Hypothalamus (tissue), 51 donors: ENCODE measurements around the gene CCDC88A.
A peak's percentile ranks its signal among the peaks of the same experiment; 100 is the strongest.

Source experiments
- DNase-seq, 51 donors: peaks; one replicate each; lab custom pipeline; 2025; lab: John Stamatoyannopoulos, UW

CCDC88A gene

DNA sequence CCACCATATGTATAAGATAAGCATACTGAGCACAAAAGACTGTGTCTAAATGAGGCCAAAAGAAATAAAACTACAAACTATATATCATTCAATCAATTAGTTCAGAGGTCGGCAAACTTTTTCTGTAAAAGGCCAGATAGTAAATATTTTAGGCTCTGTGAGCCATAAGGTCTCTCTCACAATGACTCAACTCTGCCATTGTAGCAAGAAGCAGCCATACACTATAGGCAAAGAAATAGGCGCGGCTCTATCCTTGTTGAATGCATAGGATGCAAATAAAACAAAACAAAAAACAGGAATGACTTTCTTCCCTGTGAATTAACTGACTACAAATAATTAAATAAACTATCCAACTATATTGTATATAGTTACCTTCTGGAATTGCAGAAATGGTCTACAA is 8.6 kb upstream of the CCDC88A start:
- DNase-seq: no peak

DNA sequence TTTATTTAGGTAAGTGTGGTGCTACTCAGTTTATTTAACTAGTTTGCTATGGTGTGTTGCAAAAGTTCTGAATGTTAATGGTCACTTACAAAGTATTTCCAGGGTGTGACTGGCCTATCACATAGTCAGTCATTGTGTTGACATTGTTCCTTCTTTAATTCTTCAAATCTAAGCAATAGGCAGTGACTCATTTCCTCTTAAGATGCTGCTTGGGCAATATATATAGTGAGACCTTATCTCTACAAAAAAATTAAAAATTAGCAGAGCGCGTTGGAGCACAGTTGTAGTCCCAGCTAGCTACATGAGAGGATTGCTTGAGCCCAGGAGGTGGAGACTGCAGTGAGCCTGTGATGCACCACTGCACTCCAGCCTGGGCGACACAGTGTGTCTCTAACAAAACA is 5.8 kb upstream of the CCDC88A start:
- DNase-seq: no peak

DNA sequence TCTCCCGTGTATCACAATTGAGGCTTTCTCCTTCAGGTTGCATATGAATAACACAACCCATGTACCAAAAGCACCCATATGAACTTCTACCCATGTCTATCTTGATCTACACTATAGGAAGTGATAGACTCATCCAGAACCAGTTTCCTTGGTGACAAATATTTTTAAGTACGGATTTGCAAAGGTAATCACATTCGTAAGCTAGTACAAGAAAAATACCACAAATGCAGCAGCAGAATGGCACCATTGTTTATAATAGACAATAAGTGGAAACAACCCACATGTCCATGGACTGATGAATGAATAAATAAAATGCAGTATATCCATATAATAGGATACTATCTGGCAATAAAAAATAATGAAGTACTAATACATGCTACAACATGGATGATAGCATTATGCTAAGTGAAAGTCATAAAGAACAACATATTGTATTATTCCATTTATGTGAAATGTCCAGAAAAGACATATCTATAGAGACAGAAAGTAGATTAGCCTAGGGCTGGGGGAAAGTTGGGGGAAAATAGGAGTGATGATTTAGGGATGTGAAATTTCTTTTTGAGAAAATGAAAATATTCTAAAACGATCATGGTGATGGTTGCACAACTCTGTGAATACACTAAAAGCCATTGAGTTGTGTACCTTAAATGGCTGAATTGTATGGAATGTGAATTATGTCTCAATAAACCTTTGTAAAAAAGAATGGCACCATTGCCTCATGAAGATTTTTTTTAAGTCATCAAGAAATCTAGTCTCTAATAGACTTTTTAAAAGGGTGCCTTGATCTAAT is 3.4 kb upstream of the CCDC88A start:
- no peak for DNase-seq

DNA sequence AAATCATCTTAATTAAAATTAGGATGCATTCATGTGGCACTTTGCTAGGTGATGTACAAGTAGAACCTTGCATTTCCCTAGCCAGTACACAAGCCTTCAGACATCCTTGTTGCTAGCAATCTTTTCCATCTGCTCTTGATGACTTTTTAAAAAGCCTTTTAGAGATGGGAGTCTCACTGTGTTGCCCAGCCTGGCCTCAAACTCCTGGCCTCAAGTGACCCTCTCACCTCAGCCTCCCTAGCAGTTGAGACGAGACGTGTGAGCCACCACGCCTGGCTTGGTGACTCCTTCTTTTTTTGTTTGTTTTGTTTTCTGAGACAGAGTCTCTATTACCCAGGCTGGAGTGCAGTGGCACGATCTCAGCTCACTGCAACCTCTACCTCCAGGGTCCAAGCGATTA is 1.7 kb upstream of the CCDC88A start:
- DNase-seq: no peak

DNA sequence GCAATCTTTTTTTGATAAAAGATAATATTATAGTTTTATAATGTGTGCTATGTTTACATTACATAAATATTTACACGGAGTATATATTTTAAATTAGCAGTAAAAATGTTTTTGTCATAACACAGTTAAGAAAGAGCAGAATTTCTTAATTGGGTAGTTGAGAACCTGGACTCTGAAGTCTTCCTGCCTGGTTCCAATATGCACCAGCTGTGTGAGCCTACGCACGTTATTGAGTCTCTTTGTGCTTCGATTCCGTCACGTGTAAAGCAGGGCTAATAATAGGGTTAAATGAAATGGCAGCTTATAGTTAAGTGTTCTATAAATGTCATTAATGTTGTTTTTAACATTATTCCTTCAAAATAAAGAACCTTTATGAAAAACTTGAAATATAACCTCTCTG is 1.2 kb upstream of the CCDC88A start:
- peak in 1 of 51 donors; percentile 17 for DNase-seq

DNA sequence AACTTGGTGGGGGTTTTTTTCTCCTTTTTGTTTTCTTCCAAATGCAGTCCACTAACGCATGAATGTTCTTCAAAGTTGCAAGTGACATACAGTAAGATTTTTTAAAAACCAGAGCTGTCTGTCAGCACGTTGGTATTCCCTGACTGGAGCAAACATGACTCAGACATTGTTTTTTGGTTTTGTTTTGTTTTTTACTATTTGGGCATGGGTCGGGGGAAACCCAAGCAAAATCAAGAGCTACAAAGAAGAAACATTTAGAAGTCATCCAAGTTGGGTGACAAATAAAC is 726 bp upstream of the CCDC88A start:
- DNase-seq: no peak

DNA sequence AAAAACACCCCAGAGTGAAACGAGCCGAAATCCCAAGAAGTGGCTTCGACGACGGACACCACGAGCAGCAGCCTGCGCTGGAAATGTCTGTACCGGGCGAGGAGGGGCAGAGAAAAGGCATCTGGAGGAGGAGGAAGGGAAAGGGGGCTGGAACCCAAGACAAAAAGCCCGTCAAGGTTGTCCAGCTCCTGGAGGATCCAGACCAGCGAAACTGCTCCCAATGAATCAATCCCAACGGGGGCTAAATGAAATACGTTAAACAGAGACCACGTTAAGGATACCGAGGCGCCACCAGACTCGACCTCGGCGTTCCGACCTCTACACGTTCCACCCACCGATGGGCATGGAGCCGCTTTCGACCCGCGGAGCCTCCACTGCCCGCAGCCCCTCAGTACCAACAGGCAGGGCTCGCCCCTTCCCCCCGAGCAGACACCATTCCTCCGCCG is 400 bp downstream of the CCDC88A start:
- peak in 19 of 51 donors; percentile 11 to 78 (median 54) for DNase-seq

DNA sequence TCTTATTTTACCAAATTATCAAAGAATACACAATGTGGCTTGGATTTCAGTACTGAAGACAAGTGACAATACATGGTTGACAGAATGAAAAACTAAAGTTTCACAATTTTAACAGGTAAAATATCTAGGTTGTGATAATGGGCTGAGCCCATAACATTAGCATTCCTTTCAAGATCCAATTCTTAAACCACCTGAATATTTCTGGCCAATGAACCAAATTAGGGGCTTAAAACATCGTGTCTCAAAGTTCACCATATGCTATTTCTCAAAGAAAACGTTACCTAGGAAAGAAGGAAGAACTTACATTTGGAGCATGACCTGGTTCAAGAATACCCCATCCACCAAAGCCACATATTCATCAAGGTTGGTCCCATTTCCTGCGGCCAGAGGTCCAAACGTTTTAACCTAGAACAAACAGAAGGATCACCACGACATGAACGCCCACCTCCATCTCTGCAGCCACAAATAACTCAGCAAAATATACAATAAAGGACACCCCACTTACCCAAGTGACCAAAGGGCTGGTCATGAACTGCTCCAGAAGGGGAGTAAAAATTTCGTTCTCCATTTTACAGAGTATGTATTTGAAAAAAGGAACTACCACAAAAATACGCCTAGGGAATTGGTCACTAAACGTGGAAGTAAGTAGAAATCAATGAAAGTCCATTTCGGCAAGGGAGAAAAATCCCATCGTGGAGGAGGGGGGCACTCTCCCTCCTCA is 984 bp downstream of the CCDC88A start:
- peak in 3 of 51 donors; percentile 32 to 76 (median 44) for DNase-seq

DNA sequence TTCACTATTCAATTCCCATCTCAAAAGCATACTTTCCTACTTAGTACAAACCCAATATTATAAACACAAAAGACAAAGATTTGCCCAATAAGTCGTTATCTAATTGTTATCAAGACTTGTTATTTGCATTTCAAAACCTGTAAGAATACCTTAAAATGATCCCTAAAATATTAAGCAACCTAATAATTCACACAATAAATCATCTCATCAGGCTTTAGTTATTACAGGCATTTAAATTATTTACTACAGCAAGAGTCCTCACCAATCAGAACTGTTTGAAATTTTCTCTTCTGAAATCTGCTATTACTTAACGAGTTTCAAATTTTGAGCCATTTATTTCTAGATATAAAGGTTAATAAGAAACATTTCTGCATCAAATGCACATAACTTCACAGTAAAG is 1.6 kb downstream of the CCDC88A start:
- no peak for DNase-seq

DNA sequence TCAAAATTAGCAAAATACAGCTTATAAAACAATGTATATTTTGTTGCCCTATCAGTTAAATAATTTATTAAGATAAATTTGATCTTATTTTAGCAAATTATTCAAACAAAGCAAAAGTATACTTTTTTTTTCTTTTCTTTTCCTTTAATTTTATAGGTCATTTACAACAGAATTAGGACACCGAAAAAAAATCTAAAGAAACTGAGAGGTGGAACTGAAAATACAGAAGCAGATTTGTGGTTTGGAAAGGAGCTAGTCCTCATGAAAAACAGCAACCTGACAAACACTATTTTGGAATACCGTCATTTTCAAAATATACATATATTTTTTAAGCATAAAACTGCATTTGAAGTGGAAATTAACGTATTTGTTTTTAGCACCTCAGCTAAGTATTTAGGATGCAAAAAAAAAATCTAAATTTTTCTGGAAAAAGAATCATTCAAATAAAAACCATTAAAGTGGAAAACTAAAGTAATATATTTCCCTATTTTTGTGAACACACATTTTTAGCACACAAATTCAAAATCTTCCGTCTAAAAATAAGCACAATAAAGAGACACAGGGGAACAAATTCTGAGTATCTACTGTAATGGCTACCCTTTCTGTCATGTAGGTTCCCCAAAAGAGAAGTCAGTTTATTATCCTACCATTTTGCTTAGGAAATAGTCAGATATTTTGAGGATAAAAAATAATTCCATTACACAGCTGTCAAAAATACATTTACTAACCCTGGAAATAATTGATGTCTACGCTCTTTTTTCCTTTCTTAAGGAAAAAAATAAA is 2.7 kb downstream of the CCDC88A start:
- DNase-seq: no peak

DNA sequence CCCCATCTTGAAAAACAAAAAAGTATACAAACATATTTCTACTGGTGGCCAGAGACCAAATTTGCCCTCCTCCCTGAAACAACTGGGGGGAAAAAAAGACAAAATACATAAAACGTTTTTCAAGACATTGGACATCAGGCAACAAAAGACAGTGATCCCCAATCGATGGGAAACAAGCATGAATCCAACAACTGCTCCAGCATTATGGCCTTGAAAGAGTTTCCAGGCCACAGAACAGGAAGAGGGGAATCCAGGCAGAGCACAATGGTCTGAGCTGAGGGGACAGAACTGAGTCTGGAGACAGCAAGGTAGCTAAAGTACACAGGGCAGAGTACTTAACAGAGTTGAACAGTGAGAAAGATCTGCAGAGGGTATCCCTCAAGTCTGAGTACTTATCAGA is 4.4 kb downstream of the CCDC88A start:
- peak in 1 of 51 donors; percentile 16 for DNase-seq

DNA sequence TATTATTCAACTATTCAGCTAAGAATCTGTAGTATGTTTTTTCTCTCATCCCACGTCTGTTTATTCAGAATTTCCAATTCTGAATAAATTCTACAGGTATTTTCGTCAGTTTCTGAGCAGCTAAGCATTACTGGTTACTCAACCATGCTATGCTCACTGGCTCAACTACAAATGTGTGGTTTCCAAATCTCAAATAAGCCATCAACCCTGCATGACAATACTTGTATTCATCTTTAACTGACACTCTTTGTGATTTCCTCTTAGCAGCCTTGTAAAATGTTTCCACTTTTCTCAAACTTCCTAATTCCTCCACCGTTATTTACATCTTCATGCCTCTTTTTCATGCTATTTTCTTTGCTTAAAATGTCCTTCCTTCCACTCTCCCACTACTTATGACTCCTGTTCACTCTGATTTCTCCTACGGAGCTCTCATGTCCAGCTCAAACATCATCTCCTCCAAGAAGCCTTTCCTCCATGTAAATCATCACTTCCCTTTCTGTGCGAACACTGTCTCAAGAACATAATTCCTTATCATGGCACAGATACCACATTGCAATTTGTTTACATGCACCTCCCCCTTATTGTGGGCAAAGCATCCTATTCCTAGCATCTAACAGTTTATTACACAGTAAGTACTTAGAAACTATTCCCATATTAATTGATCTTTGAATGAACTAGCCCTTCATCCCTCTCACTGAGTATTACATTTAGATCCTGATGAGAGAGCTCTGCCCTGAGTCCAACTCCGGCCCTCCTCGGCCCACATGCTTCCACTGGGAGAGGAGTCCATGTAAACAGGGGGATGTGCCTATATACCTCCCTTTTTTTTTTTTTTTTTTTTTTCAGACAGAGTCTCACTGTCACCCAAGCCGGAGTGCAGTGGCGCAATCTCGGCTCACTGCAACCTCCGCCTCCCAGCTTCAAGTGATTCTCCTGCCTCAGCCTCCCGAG is 10.5 kb downstream of the CCDC88A start:
- peak in 1 of 51 donors; percentile 48 for DNase-seq

DNA sequence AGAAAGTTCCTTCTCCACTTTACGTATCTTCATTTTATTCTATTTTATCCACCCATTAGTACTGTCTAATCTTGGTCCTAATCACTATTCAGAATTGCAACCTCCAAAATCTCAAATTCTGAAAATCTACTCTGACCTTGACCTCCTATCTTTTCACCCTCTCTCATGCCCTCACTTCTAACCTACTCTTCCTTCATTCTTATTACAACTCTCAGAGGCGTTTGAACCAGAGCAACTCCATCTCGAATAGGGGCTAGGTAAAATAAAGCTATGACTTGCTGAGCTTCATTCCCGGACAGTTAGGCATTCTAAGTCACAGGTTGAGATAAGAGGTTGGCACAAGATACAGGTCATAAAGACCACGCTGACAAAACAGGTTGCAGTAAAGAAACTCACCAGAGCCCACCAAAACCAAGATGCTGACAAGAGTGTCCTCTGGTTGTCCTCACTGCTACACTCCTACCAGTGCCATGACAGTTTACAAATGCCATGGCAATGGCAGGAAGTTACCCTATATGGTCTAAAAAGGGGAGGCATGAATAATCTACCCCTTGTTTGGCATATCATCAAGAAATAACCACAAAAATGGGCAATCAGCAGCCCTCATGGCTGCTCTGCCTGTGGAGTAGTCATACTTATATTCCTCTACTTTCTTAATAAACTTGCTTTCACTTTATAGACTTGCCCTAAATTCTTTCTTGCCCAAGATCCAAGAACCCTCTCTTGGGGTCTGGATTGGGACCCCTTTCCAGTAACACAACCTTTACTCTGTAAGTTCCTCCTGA is 11.4 kb downstream of the CCDC88A start:
- DNase-seq: no peak

DNA sequence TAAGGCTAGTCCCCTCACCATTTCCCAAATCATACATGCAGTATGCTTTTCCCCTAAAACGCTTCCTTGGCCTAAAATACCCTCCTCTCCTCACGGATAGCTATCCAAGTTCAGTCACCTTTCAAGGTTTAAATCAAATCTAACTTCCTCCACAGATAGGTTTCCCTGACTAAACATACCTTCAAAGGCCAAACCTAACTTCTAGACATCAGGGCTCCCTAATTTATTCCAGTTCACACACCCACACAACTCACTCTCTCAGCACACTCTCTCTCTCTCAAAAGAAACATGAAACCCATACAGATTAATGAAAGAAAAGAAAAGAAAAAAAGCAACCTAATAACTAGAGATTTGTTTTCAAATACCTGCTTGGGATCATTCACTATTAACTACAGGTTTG is 14.5 kb downstream of the CCDC88A start:
- DNase-seq: no peak

DNA sequence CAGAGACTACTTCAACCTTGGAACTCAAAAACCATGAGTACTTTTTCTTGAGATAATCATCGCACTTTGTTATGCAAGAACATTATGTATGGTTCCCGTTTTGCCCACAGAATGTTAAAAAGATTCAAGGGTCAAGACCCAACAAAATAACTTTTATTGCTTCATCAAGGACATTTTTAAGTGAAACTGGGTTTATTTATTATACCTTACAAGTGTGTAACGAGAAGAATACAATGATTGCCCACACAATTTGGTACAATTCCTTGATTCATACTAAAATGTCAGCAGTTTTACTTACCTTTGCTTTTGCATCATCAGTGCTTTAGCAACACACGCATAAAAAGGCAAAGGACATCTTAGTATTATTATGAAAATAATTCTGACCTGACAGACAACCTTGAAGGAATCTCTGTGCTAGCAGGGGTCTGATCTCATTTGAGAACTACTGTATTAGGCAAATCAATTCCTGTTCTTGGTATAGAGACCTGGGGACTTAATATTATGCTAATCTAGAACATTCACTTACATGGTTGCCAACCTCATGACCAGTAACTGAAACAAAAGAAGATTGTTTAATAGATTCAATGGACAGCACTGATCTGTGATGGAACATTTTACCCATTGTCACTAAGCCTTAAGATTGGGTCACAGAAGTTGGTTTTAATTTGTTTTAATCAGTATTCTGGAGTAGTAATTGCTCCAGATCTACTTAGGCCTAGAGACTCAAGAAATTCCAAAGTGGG is 16.2 kb downstream of the CCDC88A start:
- DNase-seq: peak in 3 of 51 donors; percentile 26 to 77 (median 73)

DNA sequence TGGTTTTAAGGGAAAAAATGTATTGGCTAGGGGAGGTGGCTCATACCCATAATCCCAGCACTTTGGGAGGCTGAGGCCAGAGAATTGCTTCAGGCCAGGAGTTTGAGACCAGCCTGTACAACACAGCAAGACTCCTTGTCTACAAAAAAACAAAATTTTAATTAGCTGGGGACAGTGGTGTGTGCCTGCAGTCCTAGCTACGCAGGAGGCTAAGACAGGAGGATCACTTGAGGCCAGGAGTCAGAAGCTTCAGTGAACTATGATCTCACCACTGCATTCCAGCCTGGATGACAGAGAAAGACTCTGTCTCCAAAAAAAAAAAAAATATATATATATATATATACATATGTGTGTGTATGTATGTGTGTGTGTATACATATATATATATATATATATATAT is 18.5 kb downstream of the CCDC88A start:
- DNase-seq: no peak

DNA sequence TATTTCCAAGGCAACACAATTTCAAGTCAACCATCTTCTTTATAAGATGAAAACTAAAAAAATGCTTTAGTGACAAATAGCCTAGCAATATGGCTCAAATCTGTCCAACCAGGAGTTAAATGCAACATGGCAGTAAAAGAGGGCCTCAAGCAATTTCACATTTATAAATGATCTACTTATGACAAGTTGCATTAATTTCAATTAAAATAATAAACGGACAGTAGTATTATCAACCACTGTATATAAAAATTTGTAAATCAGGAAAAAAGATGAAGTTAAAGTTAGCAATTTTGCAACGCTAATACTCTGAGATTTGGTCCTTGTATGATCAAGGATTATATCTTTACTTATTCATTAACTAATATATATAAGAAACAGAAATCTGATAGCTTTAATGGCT is 19.3 kb downstream of the CCDC88A start:
- no peak for DNase-seq

DNA sequence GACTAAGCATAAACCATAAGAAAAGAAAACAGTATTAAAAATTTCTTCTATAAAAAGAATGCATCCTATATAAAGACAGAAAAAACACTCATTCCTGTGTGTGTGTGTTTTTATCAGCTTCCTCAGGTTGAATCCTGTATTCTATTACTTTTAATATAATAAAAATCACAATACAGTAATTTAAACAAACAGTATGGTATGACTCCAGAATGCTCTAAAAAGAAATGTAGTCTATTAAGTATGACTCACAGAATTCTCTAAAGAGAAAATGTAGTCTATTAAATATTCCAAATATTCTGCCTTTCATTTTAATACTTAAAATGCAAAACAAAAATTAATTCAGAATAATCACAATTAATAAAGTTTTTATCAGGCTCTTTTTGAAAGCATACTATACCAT is 19.8 kb downstream of the CCDC88A start:
- no peak for DNase-seq
